Activated T-helper 17 cell treated with anti-CD3 and anti-CD28 coated beads, Interleukin-2, amount 50 U/mL, for 72 hours (primary cell): ENCODE measurements around the gene MAP3K21. TPM values are rescaled to one million over a fixed set of nuclear protein-coding genes. Genes with fewer than 3 reads are reported as not detected.

ENCODE experiments used
- ATAC-seq: fragments of 150-1000 bp; cut with Tn5 transposase; replicated peaks from 2 replicates; pipeline ENCODE4 v1.10.0; 2021; ENCODE audit warnings: mild to moderate bottlenecking, moderate library complexity
- H3K27ac Mint-ChIP-seq: one replicate; pipeline ENCODE4 v1.8.0; 2022; ENCODE audit warnings: mixed read lengths
- H3K27me3 Mint-ChIP-seq: one replicate; pipeline ENCODE4 v1.8.0; 2022; ENCODE audit warnings: mixed read lengths
- H3K36me3 Mint-ChIP-seq: one replicate; pipeline ENCODE4 v1.8.0; 2022; ENCODE audit warnings: low read depth, mild to moderate bottlenecking, mixed read lengths
- H3K4me1 Mint-ChIP-seq: one replicate; pipeline ENCODE4 v1.8.0; 2022; ENCODE audit warnings: mixed read lengths
- H3K4me3 Mint-ChIP-seq: one replicate; pipeline ENCODE4 v1.8.0; 2022; ENCODE audit warnings: mild to moderate bottlenecking, mixed read lengths
- H3K9me3 Mint-ChIP-seq: one replicate; pipeline ENCODE4 v1.8.0; 2022; ENCODE audit warnings: mixed read lengths
- total RNA-seq, 2 donors: library from RNA; stranded (reverse); gene quantifications; one replicate each; pipeline ENCODE4 v1.2.3, GENCODE V29; 2022

MAP3K21 gene
- total RNA-seq, 2 donors from 2014 or later, result 7.3 to 17.7 TPM

DNA sequence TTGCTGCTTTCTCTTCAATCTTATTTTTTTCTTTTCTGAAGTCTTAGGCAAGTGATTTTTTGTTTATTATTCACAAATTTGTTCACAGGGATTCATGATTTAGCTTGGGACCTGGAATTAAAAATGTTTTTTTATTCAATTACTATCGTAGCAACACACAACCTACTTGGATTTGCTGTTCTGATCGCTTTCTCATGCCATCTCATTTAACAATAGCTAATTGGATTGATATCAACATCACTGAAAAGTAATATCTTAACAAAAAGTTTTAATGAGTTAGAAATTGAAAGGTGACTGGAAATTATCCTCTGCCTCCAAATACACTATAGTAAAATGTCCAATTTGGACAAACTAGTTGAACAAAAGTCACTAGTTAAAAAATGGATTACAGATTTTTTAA lies 32.4 kb downstream of the MAP3K21 start:
- peaks cover 16% of the 10 kb centered on the region for H3K36me3 Mint-ChIP-seq
- H3K9me3 Mint-ChIP-seq, result peaks cover 4% of the 10 kb centered on the region
- no peak overlapping the region for H3K4me3 Mint-ChIP-seq
- H3K4me1 Mint-ChIP-seq, result peaks cover 19% of the 10 kb centered on the region
- no peak for ATAC-seq
- H3K27me3 Mint-ChIP-seq, result no peaks in the 10 kb centered on the region
- H3K27ac Mint-ChIP-seq, result no peak overlapping the region

DNA sequence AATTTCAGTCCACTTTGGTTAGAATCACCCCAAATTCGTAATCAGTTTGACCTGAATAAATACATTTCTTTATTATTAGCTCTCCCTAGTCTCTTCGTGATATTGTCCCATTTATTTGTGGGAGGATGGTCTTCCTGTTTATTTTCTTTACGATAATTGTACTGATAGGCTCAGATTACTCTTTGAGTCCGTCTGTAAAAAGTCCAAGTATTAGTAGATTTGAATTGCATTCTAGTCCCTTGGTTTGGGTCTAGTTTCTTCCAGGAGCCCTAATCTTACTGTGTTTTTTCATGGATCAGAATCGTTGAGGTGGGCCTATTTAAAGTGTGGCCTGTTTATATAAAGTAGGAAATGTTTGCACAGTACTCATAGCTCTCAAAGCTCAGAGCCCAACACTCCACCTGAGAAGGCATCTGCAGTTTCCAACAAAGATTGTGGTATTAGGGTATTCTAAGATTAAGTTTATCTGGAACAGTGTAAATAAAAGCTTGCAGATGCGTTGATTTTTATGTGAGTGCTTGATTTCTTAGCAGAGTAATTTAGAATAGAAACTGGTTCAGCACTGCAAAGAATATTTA lies 33.1 kb downstream of the MAP3K21 start:
- no peak for ATAC-seq
- peaks cover 15% of the 10 kb centered on the region for H3K36me3 Mint-ChIP-seq
- H3K4me3 Mint-ChIP-seq, result no peak overlapping the region
- H3K27me3 Mint-ChIP-seq, result no peaks in the 10 kb centered on the region
- peaks cover 18% of the 10 kb centered on the region for H3K4me1 Mint-ChIP-seq
- peaks cover 4% of the 10 kb centered on the region for H3K9me3 Mint-ChIP-seq
- no peak overlapping the region for H3K27ac Mint-ChIP-seq

DNA sequence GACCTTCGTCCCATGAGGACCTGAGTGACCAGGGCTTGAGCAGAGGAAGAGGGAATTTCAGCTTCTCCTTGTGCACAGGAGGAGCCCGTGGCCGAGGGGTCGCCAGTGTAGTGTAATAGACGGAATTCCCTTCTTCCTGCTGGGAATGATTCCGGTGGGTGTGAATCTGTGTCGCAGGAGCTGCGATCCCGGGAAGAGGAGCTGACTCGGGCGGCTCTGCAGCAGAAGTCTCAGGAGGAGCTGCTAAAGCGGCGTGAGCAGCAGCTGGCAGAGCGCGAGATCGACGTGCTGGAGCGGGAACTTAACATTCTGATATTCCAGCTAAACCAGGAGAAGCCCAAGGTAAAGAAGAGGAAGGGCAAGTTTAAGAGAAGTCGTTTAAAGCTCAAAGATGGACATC lies 34.4 kb downstream of the MAP3K21 start:
- Mint-ChIP-seq H3K9me3 (no peaks in the 10 kb centered on the region), H3K27ac (no peak overlapping the region), H3K4me1 (peaks cover 5% of the 10 kb centered on the region), H3K4me3 (no peak overlapping the region), H3K27me3 (no peaks in the 10 kb centered on the region), H3K36me3 (peaks cover 9% of the 10 kb centered on the region)
- ATAC-seq, result no peak

DNA sequence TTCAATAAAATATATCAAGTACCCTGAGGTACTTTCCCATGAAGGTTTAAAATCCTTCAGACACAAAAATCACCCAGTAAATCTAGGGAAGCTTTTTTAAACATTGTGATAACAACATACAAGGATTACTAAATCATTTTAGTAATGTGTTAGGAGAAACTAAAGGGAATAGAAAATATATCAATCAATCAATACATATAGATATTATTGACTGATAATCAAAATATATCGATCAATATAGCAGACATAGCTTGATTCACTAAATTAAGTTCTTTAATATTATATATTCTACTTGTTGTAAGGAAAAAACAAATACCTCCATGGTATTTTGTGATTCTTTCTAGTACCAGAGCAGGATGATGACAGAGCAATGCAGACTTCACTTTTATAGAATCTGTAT lies 35.2 kb downstream of the MAP3K21 start:
- peaks cover 9% of the 10 kb centered on the region for H3K36me3 Mint-ChIP-seq
- no peaks in the 10 kb centered on the region for H3K4me1 Mint-ChIP-seq
- H3K27ac Mint-ChIP-seq, result no peak overlapping the region
- no peak overlapping the region for H3K4me3 Mint-ChIP-seq
- H3K27me3 Mint-ChIP-seq, result no peaks in the 10 kb centered on the region
- ATAC-seq, result no peak
- H3K9me3 Mint-ChIP-seq, result no peaks in the 10 kb centered on the region

DNA sequence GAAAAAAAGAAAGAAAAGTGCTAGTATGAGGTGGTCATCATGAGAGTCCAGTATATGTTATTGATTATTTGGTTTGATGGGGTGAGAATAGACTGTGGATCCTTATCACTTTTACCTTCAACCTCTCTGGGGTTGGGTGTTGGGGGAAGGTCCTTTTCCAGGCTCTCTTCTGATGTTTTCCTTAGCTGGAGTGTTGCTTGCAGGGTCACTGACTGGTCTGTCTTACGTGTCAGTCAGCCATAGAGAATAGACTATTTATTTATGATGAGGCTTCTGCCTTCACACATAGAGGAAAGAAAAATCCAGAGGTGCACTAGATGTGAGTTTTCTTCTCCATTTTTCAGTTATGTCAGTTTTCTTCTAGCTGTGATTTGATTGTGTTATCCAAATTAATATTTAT lies 36.5 kb downstream of the MAP3K21 start:
- peaks cover 9% of the 10 kb centered on the region for H3K36me3 Mint-ChIP-seq
- no peaks in the 10 kb centered on the region for H3K9me3 Mint-ChIP-seq
- H3K27ac Mint-ChIP-seq, result no peak overlapping the region
- H3K4me1 Mint-ChIP-seq, result no peaks in the 10 kb centered on the region
- H3K27me3 Mint-ChIP-seq, result no peaks in the 10 kb centered on the region
- H3K4me3 Mint-ChIP-seq, result no peak overlapping the region
- ATAC-seq, result no peak

DNA sequence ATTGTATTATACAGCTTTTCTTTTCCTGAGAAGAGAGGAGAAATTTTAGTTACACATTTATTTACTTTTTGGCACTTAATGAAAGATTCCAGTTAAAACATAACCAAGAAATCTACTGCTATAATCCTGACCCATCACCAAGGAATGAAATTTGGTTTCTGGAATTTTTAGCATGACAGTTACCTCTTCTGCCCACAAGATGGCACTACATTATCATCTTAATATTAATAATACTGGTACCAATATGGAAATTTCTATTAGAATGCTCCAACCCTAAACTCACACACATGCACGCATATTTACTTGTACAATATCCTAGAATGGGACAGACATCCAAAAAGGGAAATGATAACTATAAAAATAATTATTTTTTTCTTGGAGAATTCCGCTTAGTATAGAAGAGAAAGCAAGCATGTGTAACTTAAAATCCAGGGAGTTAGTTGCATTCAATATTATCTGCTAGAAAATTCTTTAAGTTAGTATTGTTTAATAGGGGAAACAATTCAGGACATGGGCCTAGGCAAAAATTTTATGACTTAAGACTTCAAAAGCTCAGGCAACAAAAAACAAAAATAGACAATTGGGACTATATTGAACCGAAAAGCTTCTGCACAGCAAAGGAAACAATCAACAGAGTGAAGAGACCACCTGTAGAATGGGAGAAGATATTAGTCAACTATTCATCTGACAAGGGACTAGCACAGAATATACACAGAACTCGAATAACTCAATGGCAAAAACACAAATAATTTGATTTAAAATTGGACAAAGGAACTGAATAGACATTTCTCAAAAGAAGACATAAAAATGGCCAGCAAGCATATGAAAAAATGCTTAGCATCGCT lies 37.4 kb downstream of the MAP3K21 start:
- Mint-ChIP-seq H3K9me3 (no peaks in the 10 kb centered on the region), H3K4me1 (no peaks in the 10 kb centered on the region), H3K27me3 (no peaks in the 10 kb centered on the region), H3K4me3 (no peak overlapping the region), H3K27ac (no peak overlapping the region), H3K36me3 (peaks cover 9% of the 10 kb centered on the region)
- ATAC-seq, result no peak

DNA sequence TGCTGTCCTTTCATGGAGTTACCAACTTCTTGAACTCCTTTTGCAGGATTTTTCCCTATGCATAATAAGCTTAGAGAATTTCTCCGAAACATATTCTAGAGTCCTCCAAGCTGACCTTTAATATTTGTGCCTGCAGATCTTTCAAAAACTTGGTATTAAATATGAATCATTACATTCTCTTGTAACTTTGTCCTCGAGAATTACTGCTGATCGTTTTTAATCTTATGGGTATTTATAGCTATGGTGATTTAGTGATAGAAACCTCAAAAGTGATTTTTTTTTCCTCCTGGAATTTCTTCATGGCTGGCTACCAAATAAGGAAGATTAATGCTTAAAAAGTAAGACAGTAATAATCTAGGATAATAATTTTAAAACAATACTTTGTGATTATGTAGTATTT lies 39.1 kb downstream of the MAP3K21 start:
- Mint-ChIP-seq H3K27me3 (no peaks in the 10 kb centered on the region), H3K36me3 (peaks cover 7% of the 10 kb centered on the region), H3K9me3 (no peaks in the 10 kb centered on the region), H3K4me1 (no peaks in the 10 kb centered on the region), H3K27ac (no peak overlapping the region), H3K4me3 (no peak overlapping the region)
- no peak for ATAC-seq

DNA sequence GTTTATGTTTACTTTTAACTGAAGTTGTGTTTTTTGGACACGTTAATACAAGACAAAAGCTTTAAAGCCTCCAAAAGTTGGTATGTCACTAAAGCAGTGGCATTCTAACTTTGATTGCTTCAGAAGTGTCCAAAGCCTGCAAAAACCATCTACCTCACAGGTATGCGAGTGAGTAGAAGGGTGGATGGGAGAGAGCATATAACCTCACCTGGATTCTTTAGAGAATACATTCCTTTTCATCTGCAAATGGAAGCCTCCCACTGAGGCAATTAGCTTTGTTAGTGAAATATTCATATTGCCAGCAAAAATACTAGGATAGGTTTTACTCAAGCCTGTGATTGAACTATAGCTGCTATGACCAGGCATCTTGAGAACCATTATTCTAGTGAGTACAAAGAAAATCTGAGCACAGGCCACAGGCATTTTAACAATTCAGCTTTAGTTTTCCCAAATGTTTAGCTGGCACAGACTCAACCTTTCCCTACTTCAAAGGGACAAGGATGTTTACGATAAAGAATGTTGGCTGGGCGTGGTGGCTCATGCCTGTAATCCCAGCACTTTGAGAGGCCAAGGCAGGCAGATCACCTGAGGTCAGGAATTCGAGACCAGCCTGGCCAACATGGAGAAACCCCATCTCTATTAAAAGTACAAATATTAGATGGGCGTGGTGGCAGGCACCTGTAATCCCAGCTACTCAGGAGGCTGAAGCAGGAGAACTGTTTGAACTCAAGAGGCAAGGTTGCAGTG lies 39.7 kb downstream of the MAP3K21 start:
- Mint-ChIP-seq H3K27ac (no peak overlapping the region), H3K4me1 (peaks cover 5% of the 10 kb centered on the region)
- ATAC-seq, result no peak

DNA sequence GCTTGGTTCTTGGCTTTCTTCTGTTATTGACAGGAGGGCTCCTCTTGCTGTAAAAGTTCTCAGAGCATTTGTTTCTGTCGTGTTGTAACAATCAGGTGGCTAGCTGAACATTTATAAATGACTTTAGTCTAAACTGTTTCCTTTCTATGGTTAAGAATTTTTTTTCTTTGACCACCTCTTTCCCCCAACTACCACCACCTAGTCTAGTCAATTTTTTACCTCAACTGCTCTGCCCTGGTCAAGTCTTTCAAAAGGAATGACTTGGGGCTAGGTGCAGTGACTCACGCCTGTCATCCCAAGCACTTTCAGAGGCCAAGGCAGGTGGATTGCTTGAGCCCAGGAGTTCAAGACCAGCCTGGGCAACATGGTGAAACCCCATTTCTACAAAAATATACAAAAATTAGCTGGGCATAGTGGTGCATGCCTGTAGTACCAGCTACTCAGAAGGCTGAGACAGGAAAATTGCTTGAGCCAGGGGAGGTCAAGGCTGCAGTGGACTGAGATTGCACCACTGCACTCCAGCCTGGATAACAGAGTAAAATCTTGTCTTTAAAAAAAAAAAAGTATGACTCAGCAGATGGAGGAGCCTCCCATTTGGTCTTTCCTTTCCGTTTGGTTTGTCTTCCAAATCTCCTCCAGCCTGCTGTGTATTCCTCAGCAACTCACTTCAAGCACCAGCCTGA lies 40.7 kb downstream of the MAP3K21 start:
- ATAC-seq, result no peak
- Mint-ChIP-seq H3K4me3 (no peak overlapping the region), H3K4me1 (peaks cover 11% of the 10 kb centered on the region), H3K27ac (no peak overlapping the region), H3K36me3 (no peaks in the 10 kb centered on the region), H3K9me3 (no peaks in the 10 kb centered on the region), H3K27me3 (no peaks in the 10 kb centered on the region)

More for the DNA sequence above, 39.7 kb downstream of the MAP3K21 start:
- Mint-ChIP-seq H3K4me3 (no peak overlapping the region), H3K27me3 (no peaks in the 10 kb centered on the region), H3K9me3 (no peaks in the 10 kb centered on the region), H3K36me3 (peaks cover under 1% of the 10 kb centered on the region)

DNA sequence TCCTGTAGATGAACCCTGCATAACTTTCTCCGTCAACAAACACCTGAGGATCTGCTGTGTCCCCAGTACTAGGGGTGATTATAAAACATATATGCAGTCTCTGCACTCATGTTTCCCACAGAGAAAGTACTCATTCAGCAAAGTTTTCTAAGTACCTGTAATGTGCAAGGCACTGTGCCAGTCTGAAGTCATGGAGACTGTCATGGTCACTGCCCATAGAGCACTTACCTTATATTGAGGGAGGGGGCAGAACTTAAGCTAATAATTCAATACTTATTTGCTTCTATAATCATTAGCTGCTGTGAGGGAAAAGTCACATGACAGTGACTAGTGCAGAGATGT lies 41.2 kb downstream of the MAP3K21 start:
- Mint-ChIP-seq H3K4me3 (no peak overlapping the region), H3K27me3 (no peaks in the 10 kb centered on the region), H3K36me3 (no peaks in the 10 kb centered on the region), H3K9me3 (no peaks in the 10 kb centered on the region), H3K27ac (no peak overlapping the region), H3K4me1 (peaks cover 11% of the 10 kb centered on the region)
- no peak for ATAC-seq

DNA sequence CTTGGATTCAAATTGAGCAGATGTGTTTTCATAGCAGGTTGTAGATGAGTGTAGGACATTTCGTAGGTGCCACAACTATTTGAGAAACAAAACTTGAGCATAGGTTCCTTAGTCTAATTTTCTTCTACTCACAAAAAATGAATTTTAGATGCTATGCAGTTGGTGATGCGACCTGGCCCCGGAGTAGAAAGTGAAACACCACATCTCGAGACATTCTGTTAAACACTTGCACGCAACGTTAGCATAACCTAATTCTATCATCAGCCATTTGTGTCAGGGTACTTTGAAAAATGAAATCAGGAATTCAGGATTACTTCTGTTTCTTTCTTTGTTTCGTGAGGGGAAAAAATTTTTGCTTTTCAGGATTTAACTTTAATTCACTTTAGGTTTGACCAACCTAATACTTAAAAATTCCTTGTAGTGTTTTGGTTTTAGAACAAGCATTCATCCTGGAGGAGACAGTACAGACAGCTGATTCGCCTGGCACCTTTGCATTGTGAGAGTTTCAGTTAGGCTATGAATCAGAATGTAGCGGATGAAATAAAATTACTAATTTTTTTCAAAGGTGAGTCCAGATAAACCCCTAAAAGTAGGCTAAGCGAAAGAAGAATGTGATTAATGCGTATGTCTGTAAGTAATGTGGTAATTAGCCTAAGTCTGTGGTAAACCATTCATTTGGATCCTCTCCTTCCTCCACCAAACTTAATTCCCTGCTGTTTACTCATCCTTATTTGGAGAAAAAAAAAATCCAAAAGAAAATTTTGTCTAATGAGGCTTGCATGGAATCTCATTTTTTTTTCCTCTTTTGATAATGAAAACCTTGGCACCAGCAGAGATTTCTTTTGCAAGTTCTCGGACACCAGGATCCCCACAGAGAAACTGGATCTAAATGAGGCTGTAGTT lies 44.9 kb downstream of the MAP3K21 start:
- peak; percentile 86 for ATAC-seq
- Mint-ChIP-seq H3K36me3 (peaks cover 5% of the 10 kb centered on the region), H3K9me3 (no peaks in the 10 kb centered on the region), H3K27me3 (no peaks in the 10 kb centered on the region), H3K4me3 (peak overlapping the region; percentile 40), H3K27ac (peak overlapping the region; percentile 65), H3K4me1 (peaks cover 11% of the 10 kb centered on the region)

DNA sequence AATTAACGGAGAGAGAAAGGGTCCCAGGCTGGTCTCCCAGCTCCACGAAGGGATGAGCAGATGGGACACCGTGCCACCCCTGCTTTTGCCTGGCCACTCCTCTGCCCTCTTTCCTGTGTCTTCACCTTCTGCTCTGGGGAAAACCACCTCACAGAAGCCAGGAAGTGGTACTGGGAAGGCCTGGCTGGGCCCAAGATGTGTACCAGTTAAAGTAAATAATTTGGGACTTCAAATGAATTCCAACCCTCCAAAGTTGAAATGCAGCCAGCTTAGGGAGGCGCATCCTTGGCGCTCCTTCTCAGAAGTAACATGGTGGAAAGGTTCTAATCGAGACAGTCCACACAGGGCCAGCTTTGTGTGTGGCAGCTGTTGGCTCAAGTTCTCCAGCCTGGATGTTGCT lies 45.7 kb downstream of the MAP3K21 start:
- Mint-ChIP-seq H3K9me3 (no peaks in the 10 kb centered on the region), H3K36me3 (peaks cover 5% of the 10 kb centered on the region), H3K4me3 (peak overlapping the region; percentile 40), H3K27ac (peak overlapping the region; percentile 65), H3K27me3 (no peaks in the 10 kb centered on the region), H3K4me1 (peaks cover 11% of the 10 kb centered on the region)
- no peak for ATAC-seq

DNA sequence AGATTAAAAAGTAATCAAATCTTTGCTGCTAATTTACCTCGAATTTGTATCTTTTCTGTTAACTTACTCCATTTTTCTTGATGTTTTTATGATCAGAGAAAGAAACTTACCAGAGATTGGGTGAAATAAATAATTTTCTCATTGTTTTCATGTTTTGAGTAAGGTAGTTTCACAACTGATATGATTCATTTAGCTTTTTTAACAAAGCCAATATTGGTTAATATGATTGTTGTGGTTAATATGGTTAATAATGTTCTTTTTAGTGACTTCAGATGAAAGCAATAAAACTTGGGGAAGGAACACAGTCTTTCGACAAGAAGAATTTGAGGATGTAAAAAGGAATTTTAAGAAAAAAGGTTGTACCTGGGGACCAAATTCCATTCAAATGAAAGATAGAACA lies 48.1 kb downstream of the MAP3K21 start:
- no peak for ATAC-seq

More for the DNA sequence above, 48.1 kb downstream of the MAP3K21 start:
- no peak overlapping the region for H3K4me3 Mint-ChIP-seq
- peaks cover 11% of the 10 kb centered on the region for H3K4me1 Mint-ChIP-seq
- no peaks in the 10 kb centered on the region for H3K9me3 Mint-ChIP-seq
- H3K27ac Mint-ChIP-seq, result peak overlapping the region; percentile 73
- no peaks in the 10 kb centered on the region for H3K27me3 Mint-ChIP-seq
- peaks cover 5% of the 10 kb centered on the region for H3K36me3 Mint-ChIP-seq
